HepG2 (cell line): ENCODE measurements around the gene DPT. TPM values are rescaled to one million over a fixed set of nuclear protein-coding genes. Genes with fewer than 3 reads are reported as not detected.

Source experiments
- CREB1 ChIP-seq, 2 experiments: fragments of 450-650 bp in 1 of 2; IDR thresholded peaks; 2 replicates each; pipeline ENCODE4 v1.6.1; 2016 to 2017; ENCODE audit warnings: control low read depth in 1 of 2, mild to moderate bottlenecking in 1 of 2, missing compliant biosample characterization in 1 of 2, missing genetic modification characterization in 1 of 2
- ELF3 ChIP-seq: IDR thresholded peaks from 2 replicates; pipeline ENCODE4 v1.6.1; 2016; ENCODE audit warnings: missing genetic modification reagents, missing compliant biosample characterization
- GATAD2A ChIP-seq: IDR thresholded peaks from 2 replicates; pipeline ENCODE4 v1.6.1; 2016
- MAFG ChIP-seq: sonication (generic); formaldehyde crosslinking; IDR thresholded peaks from 2 replicates; pipeline ENCODE4 v1.5.1; 2020; ENCODE audit warnings: mild to moderate bottlenecking, missing genetic modification reagents
- ZBTB33 ChIP-seq: sonication (generic); formaldehyde crosslinking; IDR thresholded peaks from 2 replicates; pipeline ENCODE4 v1.4.0; 2020; ENCODE audit warnings: missing genetic modification reagents
- ZBTB38 ChIP-seq: sonication (generic); formaldehyde crosslinking; IDR thresholded peaks from 2 replicates; pipeline ENCODE4 v1.5.1; 2020; ENCODE audit warnings: mild to moderate bottlenecking, missing genetic modification reagents
- ZNF20 ChIP-seq: sonication (generic); formaldehyde crosslinking; IDR thresholded peaks from 2 replicates; pipeline ENCODE4 v1.4.0; 2020; ENCODE audit warnings: mild to moderate bottlenecking, moderate library complexity, missing genetic modification reagents
- ZNF382 ChIP-seq: sonication (generic); formaldehyde crosslinking; IDR thresholded peaks from 2 replicates; pipeline ENCODE4 v1.5.0; 2020; ENCODE audit warnings: missing genetic modification reagents, mild to moderate bottlenecking, borderline replicate concordance
- ZNF660 ChIP-seq: sonication (generic); formaldehyde crosslinking; IDR thresholded peaks from 2 replicates; pipeline ENCODE4 v1.5.1; 2020; ENCODE audit warnings: mild to moderate bottlenecking, low read depth, missing genetic modification reagents, borderline replicate concordance
- ZNF770 ChIP-seq: sonication (generic); formaldehyde crosslinking; IDR thresholded peaks from 2 replicates; pipeline ENCODE4 v1.5.0; 2020; ENCODE audit warnings: mild to moderate bottlenecking, missing genetic modification reagents
- ZNF781 ChIP-seq: sonication (generic); formaldehyde crosslinking; IDR thresholded peaks from 2 replicates; pipeline ENCODE4 v1.5.1; 2020; ENCODE audit warnings: borderline replicate concordance, mild to moderate bottlenecking, missing genetic modification reagents; ENCODE audit errors: not compliant biosample characterization
- ZNF788 ChIP-seq: sonication (generic); formaldehyde crosslinking; IDR thresholded peaks from 2 replicates; pipeline ENCODE4 v1.5.0; 2020; ENCODE audit warnings: mild to moderate bottlenecking, missing genetic modification reagents, borderline replicate concordance
- polyA plus RNA-seq, 8 experiments: library from polyadenylated mRNA; depleted of rRNA in 3 of 8; stranded (reverse) in 7 of 8; unstranded in 1 of 8; fragments of >200 nt; fragmentation: Illumina TruSeq in 4 of 8; extraction: Trizol in 4 of 8; gene quantifications; 2 replicates each; pipeline versions ENCODE4 v1.2.1 to v1.2.3, GENCODE V29; 2011 to 2016; ENCODE audit warnings: low read depth in 4 of 8, missing spikeins in 1 of 8, mixed read lengths in 1 of 8; ENCODE audit not compliant: insufficient read depth in 1 of 8
- total RNA-seq, 5 experiments: library from RNA; depleted of rRNA; stranded (reverse); fragments of >200 nt; fragmentation: Illumina TruSeq; extraction: Trizol; gene quantifications; 2 replicates each; pipeline ENCODE4 v1.2.3, GENCODE V29; 2016; ENCODE audit warnings: low read depth in 1 of 5
- TF ChIP-seq, protein P1 (sequence below): sonication (generic); formaldehyde crosslinking; IDR thresholded peaks from 2 replicates; pipeline ENCODE4 v1.5.0; 2020; ENCODE audit warnings: mild to moderate bottlenecking, low read depth, missing genetic modification reagents, borderline replicate concordance
- TF ChIP-seq, protein P2 (sequence below): sonication (generic); formaldehyde crosslinking; IDR thresholded peaks from 2 replicates; pipeline ENCODE4 v1.4.0; 2020; ENCODE audit warnings: missing genetic modification reagents; ENCODE audit errors: not compliant biosample characterization
- TF ChIP-seq, protein P3 (sequence below): IDR thresholded peaks from 2 replicates; pipeline ENCODE4 v1.6.1; 2018; ENCODE audit warnings: missing genetic modification reagents, mild to moderate bottlenecking, missing compliant biosample characterization
- TF ChIP-seq, protein P4 (sequence below): sonication (generic); formaldehyde crosslinking; conservative IDR thresholded peaks from 2 replicates; pipeline ENCODE4 v1.5.0; 2020; ENCODE audit warnings: missing genetic modification reagents
- TF ChIP-seq, protein P5 (sequence below): sonication (generic); formaldehyde crosslinking; IDR thresholded peaks from 2 replicates; pipeline ENCODE4 v1.5.0; 2020; ENCODE audit warnings: missing genetic modification reagents

The DPT gene
- total and polyA plus RNA-seq, 2 of the 13 experiments (the other 11 are each of a cell fraction or from before 2014, with no cell fraction given): 0.04 TPM; not detected in 1

GRCh38 chr1:168693197-168693871 lies 35.7 kb downstream of the DPT start (continued):
- TF ChIP-seq ZBTB33 (CRISPR knock-in tag): no peak
- TF ChIP-seq ZNF660: no peak
- peak; percentile 79 for TF ChIP-seq GATAD2A (CRISPR knock-in tag)
- TF ChIP-seq, protein P1, sequence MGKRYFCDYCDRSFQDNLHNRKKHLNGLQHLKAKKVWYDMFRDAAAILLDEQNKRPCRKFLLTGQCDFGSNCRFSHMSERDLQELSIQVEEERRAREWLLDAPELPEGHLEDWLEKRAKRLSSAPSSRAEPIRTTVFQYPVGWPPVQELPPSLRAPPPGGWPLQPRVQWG (CRISPR knock-in tag): no peak
- no peak for TF ChIP-seq ZNF781 (CRISPR knock-in tag)
- TF ChIP-seq ZBTB38: no peak
- TF ChIP-seq, protein P2, sequence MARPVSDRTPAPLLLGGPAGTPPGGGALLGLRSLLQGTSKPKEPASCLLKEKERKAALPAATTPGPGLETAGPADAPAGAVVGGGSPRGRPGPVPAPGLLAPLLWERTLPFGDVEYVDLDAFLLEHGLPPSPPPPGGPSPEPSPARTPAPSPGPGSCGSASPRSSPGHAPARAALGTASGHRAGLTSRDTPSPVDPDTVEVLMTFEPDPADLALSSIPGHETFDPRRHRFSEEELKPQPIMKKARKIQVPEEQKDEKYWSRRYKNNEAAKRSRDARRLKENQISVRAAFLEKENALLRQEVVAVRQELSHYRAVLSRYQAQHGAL: no peak
- TF ChIP-seq, protein P3, sequence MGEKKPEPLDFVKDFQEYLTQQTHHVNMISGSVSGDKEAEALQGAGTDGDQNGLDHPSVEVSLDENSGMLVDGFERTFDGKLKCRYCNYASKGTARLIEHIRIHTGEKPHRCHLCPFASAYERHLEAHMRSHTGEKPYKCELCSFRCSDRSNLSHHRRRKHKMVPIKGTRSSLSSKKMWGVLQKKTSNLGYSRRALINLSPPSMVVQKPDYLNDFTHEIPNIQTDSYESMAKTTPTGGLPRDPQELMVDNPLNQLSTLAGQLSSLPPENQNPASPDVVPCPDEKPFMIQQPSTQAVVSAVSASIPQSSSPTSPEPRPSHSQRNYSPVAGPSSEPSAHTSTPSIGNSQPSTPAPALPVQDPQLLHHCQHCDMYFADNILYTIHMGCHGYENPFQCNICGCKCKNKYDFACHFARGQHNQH (CRISPR knock-in tag): no peak
- 0 out of 2 replicates have a peak, but pooled peaks have one; percentile 16 for TF ChIP-seq CREB1 (IDR thresholded peaks at IDR 0.05)
- TF ChIP-seq CREB1 (CRISPR knock-in tag; IDR thresholded peaks at IDR 0.05): peak; percentile 55; the same call in 1 of the 2 replicates
- peak; percentile 52 for TF ChIP-seq ELF3 (CRISPR knock-in tag)
- TF ChIP-seq MAFG (CRISPR knock-in tag): no peak
- TF ChIP-seq ZNF788 (CRISPR knock-in tag): no peak
- TF ChIP-seq ZNF382: no peak
- TF ChIP-seq, protein P4, sequence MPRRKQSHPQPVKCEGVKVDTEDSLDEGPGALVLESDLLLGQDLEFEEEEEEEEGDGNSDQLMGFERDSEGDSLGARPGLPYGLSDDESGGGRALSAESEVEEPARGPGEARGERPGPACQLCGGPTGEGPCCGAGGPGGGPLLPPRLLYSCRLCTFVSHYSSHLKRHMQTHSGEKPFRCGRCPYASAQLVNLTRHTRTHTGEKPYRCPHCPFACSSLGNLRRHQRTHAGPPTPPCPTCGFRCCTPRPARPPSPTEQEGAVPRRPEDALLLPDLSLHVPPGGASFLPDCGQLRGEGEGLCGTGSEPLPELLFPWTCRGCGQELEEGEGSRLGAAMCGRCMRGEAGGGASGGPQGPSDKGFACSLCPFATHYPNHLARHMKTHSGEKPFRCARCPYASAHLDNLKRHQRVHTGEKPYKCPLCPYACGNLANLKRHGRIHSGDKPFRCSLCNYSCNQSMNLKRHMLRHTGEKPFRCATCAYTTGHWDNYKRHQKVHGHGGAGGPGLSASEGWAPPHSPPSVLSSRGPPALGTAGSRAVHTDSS: no peak
- TF ChIP-seq ZNF20: no peak
- TF ChIP-seq, protein P5, sequence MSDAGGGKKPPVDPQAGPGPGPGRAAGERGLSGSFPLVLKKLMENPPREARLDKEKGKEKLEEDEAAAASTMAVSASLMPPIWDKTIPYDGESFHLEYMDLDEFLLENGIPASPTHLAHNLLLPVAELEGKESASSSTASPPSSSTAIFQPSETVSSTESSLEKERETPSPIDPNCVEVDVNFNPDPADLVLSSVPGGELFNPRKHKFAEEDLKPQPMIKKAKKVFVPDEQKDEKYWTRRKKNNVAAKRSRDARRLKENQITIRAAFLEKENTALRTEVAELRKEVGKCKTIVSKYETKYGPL (CRISPR knock-in tag): no peak
- no peak for TF ChIP-seq ZNF770 (CRISPR knock-in tag)
